ENCODE data around the gene RNF114.

DNA sequence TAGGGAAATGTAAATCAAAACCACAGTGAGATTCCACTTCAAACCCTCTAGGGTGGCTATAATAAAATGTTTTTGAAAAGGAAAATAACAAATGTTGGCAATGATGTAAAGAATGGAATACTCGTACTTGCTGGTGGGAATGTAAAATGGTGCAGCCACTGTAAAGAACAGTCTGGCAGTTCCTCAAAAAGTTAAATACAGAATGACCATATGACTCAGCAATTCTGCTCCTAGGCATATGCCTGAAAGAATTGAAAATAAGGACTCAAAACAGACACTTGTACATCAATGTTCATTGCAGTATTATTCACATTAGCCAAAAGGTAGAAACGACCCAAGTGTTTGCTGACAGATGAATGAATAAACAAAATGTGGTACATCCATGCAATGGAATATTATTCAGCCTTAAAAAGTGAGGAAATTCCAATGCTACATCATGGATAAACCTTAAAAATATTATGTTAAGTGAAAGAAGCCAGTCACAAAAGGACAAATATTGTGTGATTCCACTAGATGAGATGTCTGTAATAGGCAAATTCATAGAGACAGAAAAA, 10.2 kb upstream of the RNF114 start:
- TF ChIP-seq RAD21 (IDR thresholded peaks at IDR 0.05; ENCODE audit: low read length) (no peak), JUND (IDR thresholded peaks at IDR 0.05) (no peak), EZH2phosphoT487 (IDR thresholded peaks at IDR 0.05; ENCODE audit: borderline replicate concordance, low read depth) (no peak), ELF1 (IDR thresholded peaks at IDR 0.05) (no peak), RXRA (IDR thresholded peaks at IDR 0.05; ENCODE audit: borderline replicate concordance, low read depth) (no peak), MXI1 (IDR thresholded peaks at IDR 0.05; ENCODE audit: low read depth, low read length) (no peak), EP300 (IDR thresholded peaks at IDR 0.05; ENCODE audit: borderline replicate concordance in 1 of 2, low read depth in 1 of 2, low read length in 1 of 2) (no peak)
- TF ChIP-seq, protein P1, sequence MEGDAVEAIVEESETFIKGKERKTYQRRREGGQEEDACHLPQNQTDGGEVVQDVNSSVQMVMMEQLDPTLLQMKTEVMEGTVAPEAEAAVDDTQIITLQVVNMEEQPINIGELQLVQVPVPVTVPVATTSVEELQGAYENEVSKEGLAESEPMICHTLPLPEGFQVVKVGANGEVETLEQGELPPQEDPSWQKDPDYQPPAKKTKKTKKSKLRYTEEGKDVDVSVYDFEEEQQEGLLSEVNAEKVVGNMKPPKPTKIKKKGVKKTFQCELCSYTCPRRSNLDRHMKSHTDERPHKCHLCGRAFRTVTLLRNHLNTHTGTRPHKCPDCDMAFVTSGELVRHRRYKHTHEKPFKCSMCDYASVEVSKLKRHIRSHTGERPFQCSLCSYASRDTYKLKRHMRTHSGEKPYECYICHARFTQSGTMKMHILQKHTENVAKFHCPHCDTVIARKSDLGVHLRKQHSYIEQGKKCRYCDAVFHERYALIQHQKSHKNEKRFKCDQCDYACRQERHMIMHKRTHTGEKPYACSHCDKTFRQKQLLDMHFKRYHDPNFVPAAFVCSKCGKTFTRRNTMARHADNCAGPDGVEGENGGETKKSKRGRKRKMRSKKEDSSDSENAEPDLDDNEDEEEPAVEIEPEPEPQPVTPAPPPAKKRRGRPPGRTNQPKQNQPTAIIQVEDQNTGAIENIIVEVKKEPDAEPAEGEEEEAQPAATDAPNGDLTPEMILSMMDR (IDR thresholded peaks at IDR 0.05): no peak
- TF ChIP-seq, protein P2, sequence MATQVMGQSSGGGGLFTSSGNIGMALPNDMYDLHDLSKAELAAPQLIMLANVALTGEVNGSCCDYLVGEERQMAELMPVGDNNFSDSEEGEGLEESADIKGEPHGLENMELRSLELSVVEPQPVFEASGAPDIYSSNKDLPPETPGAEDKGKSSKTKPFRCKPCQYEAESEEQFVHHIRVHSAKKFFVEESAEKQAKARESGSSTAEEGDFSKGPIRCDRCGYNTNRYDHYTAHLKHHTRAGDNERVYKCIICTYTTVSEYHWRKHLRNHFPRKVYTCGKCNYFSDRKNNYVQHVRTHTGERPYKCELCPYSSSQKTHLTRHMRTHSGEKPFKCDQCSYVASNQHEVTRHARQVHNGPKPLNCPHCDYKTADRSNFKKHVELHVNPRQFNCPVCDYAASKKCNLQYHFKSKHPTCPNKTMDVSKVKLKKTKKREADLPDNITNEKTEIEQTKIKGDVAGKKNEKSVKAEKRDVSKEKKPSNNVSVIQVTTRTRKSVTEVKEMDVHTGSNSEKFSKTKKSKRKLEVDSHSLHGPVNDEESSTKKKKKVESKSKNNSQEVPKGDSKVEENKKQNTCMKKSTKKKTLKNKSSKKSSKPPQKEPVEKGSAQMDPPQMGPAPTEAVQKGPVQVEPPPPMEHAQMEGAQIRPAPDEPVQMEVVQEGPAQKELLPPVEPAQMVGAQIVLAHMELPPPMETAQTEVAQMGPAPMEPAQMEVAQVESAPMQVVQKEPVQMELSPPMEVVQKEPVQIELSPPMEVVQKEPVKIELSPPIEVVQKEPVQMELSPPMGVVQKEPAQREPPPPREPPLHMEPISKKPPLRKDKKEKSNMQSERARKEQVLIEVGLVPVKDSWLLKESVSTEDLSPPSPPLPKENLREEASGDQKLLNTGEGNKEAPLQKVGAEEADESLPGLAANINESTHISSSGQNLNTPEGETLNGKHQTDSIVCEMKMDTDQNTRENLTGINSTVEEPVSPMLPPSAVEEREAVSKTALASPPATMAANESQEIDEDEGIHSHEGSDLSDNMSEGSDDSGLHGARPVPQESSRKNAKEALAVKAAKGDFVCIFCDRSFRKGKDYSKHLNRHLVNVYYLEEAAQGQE (IDR thresholded peaks at IDR 0.05; ENCODE audit: low read depth, low read length): no peak
- TF ChIP-seq, protein P3, sequence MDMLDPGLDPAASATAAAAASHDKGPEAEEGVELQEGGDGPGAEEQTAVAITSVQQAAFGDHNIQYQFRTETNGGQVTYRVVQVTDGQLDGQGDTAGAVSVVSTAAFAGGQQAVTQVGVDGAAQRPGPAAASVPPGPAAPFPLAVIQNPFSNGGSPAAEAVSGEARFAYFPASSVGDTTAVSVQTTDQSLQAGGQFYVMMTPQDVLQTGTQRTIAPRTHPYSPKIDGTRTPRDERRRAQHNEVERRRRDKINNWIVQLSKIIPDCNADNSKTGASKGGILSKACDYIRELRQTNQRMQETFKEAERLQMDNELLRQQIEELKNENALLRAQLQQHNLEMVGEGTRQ (IDR thresholded peaks at IDR 0.05; ENCODE audit: borderline replicate concordance, low read depth, low read length): no peak
- TF ChIP-seq, protein P4, sequence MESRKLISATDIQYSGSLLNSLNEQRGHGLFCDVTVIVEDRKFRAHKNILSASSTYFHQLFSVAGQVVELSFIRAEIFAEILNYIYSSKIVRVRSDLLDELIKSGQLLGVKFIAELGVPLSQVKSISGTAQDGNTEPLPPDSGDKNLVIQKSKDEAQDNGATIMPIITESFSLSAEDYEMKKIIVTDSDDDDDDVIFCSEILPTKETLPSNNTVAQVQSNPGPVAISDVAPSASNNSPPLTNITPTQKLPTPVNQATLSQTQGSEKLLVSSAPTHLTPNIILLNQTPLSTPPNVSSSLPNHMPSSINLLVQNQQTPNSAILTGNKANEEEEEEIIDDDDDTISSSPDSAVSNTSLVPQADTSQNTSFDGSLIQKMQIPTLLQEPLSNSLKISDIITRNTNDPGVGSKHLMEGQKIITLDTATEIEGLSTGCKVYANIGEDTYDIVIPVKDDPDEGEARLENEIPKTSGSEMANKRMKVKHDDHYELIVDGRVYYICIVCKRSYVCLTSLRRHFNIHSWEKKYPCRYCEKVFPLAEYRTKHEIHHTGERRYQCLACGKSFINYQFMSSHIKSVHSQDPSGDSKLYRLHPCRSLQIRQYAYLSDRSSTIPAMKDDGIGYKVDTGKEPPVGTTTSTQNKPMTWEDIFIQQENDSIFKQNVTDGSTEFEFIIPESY (IDR thresholded peaks at IDR 0.05; ENCODE audit: borderline replicate concordance, low read depth): no peak
